Activated CD4-positive, alpha-beta T cell treated with anti-CD3 and anti-CD28 coated beads, Interleukin-2, amount 50 U/mL, for 16 hours (primary cell): ENCODE measurements around the gene OPHN1.
"Not testable (repeated sequence)": the region's sequence is repeated elsewhere in the genome, so short reads cannot be mapped to it uniquely, and the experiment has no call there.

ENCODE experiments used
- DNase-seq: peaks from one replicate; pipeline ENCODE4 v3.0.0-alpha.2; 2020

The OPHN1 gene

DNA sequence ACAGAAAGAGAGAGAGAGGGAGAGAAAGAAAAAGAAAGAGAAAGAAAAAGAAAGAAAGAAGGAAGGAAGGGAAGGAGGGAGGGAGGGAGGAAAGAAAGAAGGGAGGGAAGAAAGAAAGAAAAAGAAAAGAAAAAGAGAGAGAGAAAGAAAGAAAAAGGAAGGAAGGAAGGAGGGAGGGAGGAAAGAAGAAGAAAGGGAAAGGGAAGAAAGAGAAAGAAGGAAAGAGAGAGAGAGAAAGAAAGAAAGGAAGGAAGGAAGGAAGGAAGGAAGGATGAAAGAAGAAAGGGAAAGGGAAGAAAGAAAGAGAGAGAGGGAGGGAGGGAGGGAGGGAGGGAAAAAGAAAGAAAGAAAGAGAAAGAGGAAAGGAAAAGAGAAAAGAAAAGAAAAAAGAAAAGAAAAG lies 10.8 kb downstream of the OPHN1 start:
- no peak for DNase-seq

DNA sequence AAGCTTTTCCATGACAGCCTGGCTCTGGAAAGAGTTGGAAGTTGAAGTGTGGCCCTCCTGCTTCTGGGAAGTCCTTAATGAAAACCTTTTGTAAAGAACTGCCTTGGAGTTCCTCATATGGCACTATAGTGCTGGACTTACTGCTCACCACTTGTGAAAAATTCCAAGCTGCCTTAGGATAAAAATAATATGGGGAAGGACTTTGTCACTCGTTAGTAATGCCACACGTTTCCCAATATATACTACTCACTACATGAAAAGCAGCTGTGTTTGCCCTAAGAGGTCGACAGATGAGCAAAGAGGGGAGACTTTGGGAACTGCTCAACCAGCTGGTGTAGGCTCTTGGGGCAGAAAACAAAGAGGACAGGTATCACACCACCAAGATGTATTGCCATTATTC lies 11.7 kb downstream of the OPHN1 start:
- DNase-seq = no peak

GRCh38 chrX:68420559-68420958 lies 12.7 kb downstream of the OPHN1 start:
- DNase-seq = no peak

- no peak for DNase-seq
Measured at GRCh38 chrX:68419975-68420374, 13.3 kb downstream of the OPHN1 start.

GRCh38 chrX:68417651-68418050 lies 15.6 kb downstream of the OPHN1 start:
- DNase-seq = no peak

DNA sequence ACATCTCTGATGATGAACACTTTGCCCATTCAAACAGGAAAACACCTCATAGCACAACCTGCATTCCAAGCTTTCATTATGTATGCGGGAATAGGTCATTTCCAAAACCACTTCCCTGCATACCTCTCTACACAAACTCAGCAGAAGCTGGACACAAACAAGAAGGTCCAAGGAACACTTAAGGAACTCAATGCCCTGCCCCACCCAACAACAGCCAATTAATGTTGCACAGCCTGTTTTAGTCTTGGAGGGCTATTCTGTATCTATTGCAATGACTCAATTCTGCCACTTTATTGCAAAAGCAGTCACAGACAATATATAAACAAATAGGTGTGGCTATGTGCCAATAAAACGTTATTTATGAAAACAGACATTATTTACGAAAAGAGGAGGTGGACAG lies 16.7 kb downstream of the OPHN1 start:
- DNase-seq = no peak

DNA sequence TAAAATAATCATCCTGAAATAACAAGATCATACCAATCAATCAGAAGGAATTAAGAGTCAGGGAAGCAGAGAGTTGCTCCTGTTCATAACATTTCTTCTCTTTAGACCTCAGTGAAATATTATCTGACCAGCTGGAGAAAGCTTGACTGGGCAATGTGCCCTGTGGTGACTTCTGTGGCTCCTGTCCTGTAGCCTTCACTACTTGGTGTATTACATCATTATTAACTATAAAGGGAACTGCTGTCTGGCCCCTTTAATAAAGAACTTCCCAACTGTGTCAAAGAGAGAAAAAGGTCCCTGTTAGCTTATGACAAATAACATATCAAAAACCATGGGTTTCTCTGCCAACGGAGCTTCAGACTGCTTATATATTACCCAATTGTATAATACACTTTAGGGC lies 18.0 kb downstream of the OPHN1 start:
- DNase-seq = no peak

GRCh38 chrX:68413254-68413653 lies 20.0 kb downstream of the OPHN1 start:
- no peak for DNase-seq

- DNase-seq = no peak
Measured at GRCh38 chrX:68411729-68412128, 21.6 kb downstream of the OPHN1 start.

DNA sequence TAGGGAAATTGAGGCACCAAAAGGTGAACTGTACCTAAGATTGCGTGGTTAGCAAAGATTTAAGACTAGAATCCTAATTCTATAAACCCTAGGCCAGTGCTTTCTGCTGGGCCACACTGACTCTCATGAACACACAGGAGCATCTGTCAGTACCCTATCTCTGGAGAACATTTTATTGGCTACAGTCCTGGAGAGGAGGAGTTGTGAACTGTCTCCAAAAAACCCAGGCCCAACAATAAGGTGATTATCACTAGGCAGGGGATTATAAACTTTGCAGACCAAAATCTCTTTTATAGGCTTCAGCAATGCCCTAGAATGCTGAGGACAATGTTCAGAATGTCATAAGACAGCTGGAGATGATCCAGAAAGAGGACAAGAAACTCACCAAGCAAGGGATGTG lies 24.1 kb downstream of the OPHN1 start:
- no peak for DNase-seq

- no peak for DNase-seq
Measured at GRCh38 chrX:68403522-68403921, 29.8 kb downstream of the OPHN1 start.

DNA sequence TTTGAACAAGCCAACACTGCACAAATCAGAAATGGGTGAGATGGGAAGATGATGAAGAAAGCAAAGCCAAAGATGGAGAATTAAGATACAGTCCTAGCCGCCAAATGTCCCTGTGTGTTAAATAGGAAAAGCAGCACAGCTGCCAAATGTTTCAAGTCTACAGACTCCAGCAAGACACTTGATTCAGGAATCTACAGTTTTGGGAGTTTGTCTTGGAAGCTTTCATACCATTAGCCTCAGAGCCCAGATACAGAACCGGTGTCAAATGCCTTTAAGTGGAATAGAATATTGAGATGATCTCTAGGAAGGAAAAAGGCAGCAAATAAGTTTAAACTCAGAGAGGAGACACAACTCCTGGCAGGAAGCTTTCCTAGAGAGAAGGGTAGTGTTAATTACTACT lies 30.3 kb downstream of the OPHN1 start:
- DNase-seq = no peak

- DNase-seq = no peak
Measured at GRCh38 chrX:68402094-68402493, 31.2 kb downstream of the OPHN1 start.

- DNase-seq = no peak
Measured at GRCh38 chrX:68398291-68398690, 35.0 kb downstream of the OPHN1 start.

DNA sequence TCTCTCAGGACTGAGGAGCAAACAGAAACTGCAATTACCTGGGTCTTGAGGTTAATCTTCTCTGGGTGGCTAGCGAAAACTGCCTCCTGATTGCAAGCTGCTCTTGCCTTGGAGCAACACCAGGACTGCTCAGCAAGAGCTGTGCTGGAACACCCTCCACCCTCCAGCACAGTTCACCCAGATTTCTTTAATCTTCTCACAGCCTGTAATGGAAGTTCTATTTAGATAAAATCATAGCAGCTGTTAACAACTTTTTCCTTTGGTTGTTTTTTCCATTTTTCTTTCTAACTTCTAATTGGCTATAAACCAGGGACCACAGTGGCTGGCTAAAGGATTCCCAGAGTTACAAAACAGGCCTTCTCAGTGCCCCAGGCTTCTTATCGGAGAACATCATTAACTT lies 36.3 kb downstream of the OPHN1 start:
- no peak for DNase-seq

DNA sequence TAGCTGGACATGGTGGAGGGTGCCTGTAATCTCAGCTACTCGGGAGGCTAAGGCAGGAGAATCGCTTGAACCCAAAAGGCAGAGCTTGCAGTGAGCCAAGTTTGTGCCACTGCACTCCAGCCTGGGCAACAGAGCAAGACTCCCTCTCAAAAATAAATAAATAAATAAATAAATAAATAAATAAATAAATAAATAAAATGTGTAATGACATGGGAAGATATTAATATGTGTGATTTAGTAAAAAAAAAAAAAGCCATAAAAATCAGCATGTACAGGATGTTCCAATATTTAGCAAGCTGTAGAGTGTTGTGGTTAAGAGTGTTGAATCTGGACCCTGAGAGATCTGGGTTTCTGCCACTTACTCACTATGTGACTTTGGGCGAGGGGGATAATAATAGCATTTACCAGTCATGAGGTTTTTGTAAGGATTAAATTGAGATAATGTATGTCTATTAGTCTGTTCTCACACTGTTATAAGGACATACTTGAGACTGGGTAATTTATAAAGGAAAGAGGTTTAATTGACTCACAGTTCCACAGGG lies 43.8 kb downstream of the OPHN1 start:
- DNase-seq = not testable (repeated sequence)

DNA sequence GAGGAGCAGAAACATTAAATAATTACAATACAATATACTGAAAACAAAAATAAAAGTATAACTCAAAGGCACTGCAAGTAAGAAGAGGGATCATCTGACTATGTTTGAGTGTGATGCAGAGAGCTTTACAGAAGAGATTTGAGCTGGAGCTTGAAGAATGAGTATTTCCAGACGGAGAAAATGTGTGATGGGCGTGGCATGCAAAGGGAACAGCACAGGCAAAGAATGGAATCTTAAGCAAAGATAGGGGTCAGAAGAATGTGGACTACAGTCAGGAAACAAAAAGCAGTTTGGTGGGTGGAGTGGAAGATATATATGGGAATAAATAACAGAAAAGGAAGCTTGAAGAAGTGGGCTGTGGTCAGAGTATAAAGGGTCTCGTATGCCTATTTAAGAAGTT lies 45.5 kb downstream of the OPHN1 start:
- DNase-seq = no peak

DNA sequence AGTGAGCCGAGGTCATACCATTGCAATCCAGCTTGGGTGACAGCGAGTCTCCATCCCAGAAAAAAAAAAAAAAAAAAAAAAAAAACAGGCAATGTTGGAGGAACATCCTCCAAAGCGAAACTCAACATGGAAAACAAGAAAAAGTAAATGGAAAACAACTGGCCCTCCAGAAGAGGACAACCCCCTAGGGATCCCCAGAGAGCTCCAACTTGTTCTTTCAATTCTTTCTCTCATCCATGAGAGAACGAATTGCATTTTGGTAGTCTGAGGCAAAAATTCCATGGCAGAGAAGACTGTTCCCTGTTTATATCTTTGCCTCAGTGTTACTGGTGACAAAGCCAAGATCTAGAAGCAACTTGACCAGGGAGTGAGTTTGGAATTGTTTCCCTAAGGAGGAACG lies 49.8 kb downstream of the OPHN1 start:
- DNase-seq = no peak

DNA sequence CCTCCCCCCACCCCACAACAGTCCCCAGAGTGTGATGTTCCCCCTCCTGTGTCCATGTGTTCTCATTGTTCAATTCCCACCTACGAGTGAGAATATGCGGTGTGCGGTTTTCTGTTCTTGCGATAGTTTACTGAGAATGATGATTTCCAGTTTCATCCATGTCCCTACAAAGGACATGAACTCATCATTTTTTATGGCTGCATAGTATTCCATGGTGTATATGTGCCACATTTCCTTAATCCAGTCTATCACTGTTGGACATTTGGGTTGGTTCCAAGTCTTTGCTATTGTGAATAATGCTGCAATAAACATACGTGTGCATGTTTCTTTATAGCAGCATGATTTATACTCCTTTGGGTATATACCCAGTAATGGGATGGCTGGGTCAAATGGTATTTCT lies 55.7 kb downstream of the OPHN1 start:
- not testable (repeated sequence) for DNase-seq

GRCh38 chrX:68376373-68376772 lies 56.9 kb downstream of the OPHN1 start:
- no peak for DNase-seq

DNA sequence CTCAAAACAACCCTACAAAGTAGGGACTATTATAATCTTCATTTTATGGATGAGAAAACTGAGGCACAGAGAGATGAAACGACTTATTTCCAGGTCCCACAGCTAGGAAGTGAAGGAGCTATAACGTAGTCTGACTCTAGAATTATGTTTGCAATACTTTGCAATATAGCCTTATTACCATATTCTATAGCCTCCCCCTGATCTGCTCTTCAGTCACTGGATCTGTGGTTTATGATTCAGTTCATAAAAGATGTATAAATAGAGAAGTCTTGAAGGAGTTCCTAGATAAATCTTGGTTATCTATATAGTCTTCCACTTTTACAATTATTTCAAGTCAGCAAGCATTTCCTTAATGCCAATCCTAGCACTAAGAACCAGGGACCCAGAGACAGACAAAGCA lies 57.5 kb downstream of the OPHN1 start:
- no peak for DNase-seq

- no peak for DNase-seq
Measured at GRCh38 chrX:68372665-68373064, 60.6 kb downstream of the OPHN1 start.

- no peak for DNase-seq
Measured at GRCh38 chrX:68369559-68369958, 63.7 kb downstream of the OPHN1 start.

DNA sequence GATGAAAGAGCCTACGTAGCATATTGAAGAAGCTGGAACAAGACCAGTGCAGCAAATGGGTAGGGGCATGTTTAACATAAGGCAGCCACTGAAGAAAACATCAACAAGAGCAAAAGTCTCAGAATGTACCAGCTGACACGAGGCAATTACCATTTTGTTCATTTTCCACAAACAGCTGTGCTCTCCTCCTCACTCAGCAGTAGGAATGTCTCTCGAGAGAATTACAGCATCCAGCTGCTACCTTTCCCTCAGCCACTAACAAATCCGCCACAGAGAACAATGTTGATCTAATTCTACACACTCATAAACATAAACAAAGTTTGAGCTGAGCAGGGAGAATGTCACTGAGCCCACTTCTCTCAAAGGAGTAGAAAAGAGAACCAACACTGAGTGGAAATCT lies 68.0 kb downstream of the OPHN1 start:
- DNase-seq = no peak

DNA sequence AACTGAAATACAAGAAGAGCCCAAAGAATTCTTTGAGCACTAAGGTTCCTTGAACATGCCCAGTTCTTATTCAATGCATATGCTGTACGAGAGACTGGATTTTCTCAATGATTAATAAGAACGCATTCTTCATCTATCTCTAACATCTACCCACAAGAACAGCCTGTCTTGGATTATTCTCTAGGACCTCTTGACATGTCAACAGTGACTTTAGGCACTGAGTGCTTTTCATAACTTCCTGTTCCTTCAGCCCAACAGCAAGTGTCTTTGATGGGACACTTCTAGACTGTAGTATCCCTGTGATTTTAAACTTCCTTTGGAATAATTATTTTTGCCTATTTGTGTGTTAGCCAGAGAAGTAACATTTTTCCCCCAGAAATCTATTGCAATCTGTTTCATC lies 69.3 kb downstream of the OPHN1 start:
- DNase-seq = no peak

DNA sequence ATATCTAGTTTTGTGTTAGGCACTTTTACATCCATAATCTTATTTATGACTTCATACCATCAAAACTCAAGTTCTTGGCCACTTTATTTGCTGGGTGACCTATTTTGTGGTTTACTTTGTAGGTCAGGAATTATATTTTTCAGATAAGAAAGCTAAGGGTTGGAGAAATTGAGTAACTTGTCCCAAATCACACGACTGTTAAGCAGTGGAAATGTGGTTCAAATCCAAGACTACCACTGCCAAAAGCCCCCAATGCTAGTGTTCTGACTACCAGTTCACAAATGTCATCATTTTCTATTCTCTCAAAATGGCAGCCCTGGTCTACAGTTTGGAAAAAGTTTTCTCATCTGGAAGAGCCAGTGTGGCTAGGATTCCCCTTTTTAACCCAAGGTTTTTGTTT lies 74.6 kb downstream of the OPHN1 start:
- no peak for DNase-seq
